ENCODE data around the gene IGSF9B. TPM values are rescaled to one million over a fixed set of nuclear protein-coding genes. Genes with fewer than 3 reads are reported as not detected.

IGSF9B gene
- total RNA-seq, 2 experiments from 2014 or later: 24.3 to 27.4 TPM

GRCh38 chr11:133966921-133967598 is 10.3 kb upstream of the IGSF9B start:
- intact Hi-C loops (cut with DNase I, micrococcal nuclease): loop anchor here in 1 of 2 experiments (5.0 kb wide), 1 partner anchor 65 kb away; no protein-coding TSS in a partner anchor
- Mint-ChIP-seq H3K4me1 (ENCODE audit: low read depth) (peaks cover 13% of the 10 kb centered on the region), H3K4me3 (peak overlapping the region; percentile 86), H3K27ac (peak overlapping the region; percentile 45), H3K36me3 (ENCODE audit: low read depth) (no peaks in the 10 kb centered on the region), H3K27me3 (peaks cover 19% of the 10 kb centered on the region), H3K9me3 (no peaks in the 10 kb centered on the region)
- ChIA-PET CTCF (no interaction called here), POLR2A (no interaction called here)
- peaks cover 2 to 5% of the 10 kb centered on the region in 2 experiments for H3K27me3 ChIP-seq (ENCODE audit: control insufficient read depth in 1 of 2, insufficient read depth in 2 of 2, low read length in 2 of 2)
- no peaks in the 10 kb centered on the region for H3K36me3 ChIP-seq (ENCODE audit: insufficient read depth, low read length)
- peak; percentile 85 for ATAC-seq (ENCODE audit: poor library complexity)
- peak; percentile 45 to 76 (median 62) for DNase-seq
- peak overlapping the region; percentile 53 for H3K4me3 ChIP-seq (ENCODE audit: low read length)
- peak; percentile 66 for TF ChIP-seq CTCF (IDR thresholded peaks at IDR 0.05)
- H3K9me3 ChIP-seq (ENCODE audit: control insufficient read depth in 1 of 2, insufficient read depth in 1 of 2, low read length in 2 of 2): no peaks in the 10 kb centered on the region
- H3K4me1 ChIP-seq (ENCODE audit: insufficient read depth, low read length): peaks cover 14% of the 10 kb centered on the region
- no peak overlapping the region for H3K27ac ChIP-seq (ENCODE audit: low read depth in 1 of 2, low read length in 2 of 2)

- intact Hi-C loops (cut with DNase I, micrococcal nuclease): loop anchor here in 1 of 2 experiments (5.0 kb wide), 1 partner anchor 66 kb away; no protein-coding TSS in a partner anchor
- Mint-ChIP-seq H3K36me3 (ENCODE audit: low read depth) (no peaks in the 10 kb centered on the region), H3K4me3 (no peak overlapping the region), H3K27ac (no peak overlapping the region), H3K4me1 (ENCODE audit: low read depth) (peaks cover 13% of the 10 kb centered on the region), H3K9me3 (no peaks in the 10 kb centered on the region), H3K27me3 (peaks cover 19% of the 10 kb centered on the region)
- H3K9me3 ChIP-seq (ENCODE audit: control insufficient read depth in 1 of 2, insufficient read depth in 1 of 2, low read length in 2 of 2): no peaks in the 10 kb centered on the region
- no peaks in the 10 kb centered on the region for H3K36me3 ChIP-seq (ENCODE audit: insufficient read depth, low read length)
- ATAC-seq (ENCODE audit: poor library complexity) (no peak), DNase-seq (no peak)
- ChIA-PET CTCF (no interaction called here), POLR2A (no interaction called here)
- H3K4me3 ChIP-seq (ENCODE audit: low read length): no peak overlapping the region
- H3K27me3 ChIP-seq (ENCODE audit: control insufficient read depth in 1 of 2, insufficient read depth in 2 of 2, low read length in 2 of 2): peaks cover 2 to 5% of the 10 kb centered on the region in 2 experiments
- H3K27ac ChIP-seq (ENCODE audit: low read depth in 1 of 2, low read length in 2 of 2): no peak overlapping the region
- no peak for TF ChIP-seq CTCF (IDR thresholded peaks at IDR 0.05)
- H3K4me1 ChIP-seq (ENCODE audit: insufficient read depth, low read length): peaks cover 14% of the 10 kb centered on the region
Measured at GRCh38 chr11:133966172-133966651, 9.4 kb upstream of the IGSF9B start.

GRCh38 chr11:133965031-133965601 is 8.3 kb upstream of the IGSF9B start:
- Mint-ChIP-seq H3K36me3 (ENCODE audit: low read depth) (no peaks in the 10 kb centered on the region), H3K27me3 (peaks cover 19% of the 10 kb centered on the region), H3K4me3 (no peak overlapping the region), H3K9me3 (no peaks in the 10 kb centered on the region), H3K4me1 (ENCODE audit: low read depth) (peaks cover 13% of the 10 kb centered on the region), H3K27ac (no peak overlapping the region)
- Histone ChIP-seq H3K36me3 (ENCODE audit: insufficient read depth, low read length) (no peaks in the 10 kb centered on the region), H3K4me3 (ENCODE audit: low read length) (no peak overlapping the region), H3K4me1 (ENCODE audit: insufficient read depth, low read length) (peaks cover 14% of the 10 kb centered on the region), H3K27me3 (ENCODE audit: control insufficient read depth in 1 of 2, insufficient read depth in 2 of 2, low read length in 2 of 2) (peaks cover 2 to 5% of the 10 kb centered on the region in 2 experiments), H3K9me3 (ENCODE audit: control insufficient read depth in 1 of 2, insufficient read depth in 1 of 2, low read length in 2 of 2) (no peaks in the 10 kb centered on the region), H3K27ac (ENCODE audit: low read depth in 1 of 2, low read length in 2 of 2) (no peak overlapping the region)
- ChIA-PET POLR2A (no interaction called here), CTCF (no interaction called here)
- DNase-seq (no peak), ATAC-seq (ENCODE audit: poor library complexity) (no peak)
- intact Hi-C loops (cut with DNase I, micrococcal nuclease): loop anchor here in 1 of 2 experiments (5.0 kb wide), 1 partner anchor 67 kb away; no protein-coding TSS in a partner anchor
- TF ChIP-seq CTCF (IDR thresholded peaks at IDR 0.05): no peak
